Measurements from ENCODE around the gene RASGRP4. TPM values are rescaled to one million over a fixed set of nuclear protein-coding genes. Genes with fewer than 3 reads are reported as not detected.

The RASGRP4 gene
- total and polyA plus RNA-seq, 10 of the 15 experiments (the other 5 are each of a cell fraction or from before 2014, with no cell fraction given): 0.24 to 7.4 (median 3.3) TPM

DNA sequence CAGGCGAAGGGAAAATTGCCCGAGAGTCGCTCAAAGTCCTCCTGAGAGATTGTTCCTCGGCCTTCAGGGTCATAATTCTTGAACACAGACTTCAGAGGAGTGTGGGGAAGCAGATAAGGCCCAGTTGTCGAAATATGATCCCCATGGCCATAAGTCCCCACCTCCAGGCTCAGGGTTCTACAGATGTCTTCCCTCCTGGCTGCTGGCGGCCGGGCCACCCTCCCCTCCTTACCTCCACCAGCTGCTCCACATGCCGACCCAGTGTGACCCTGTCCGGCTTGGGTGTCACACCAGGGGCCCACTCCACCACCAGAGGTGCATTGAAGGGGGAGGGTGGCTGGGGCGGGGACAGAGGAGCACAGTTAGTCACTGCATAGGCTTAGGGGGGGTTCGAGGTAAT is 13.1 kb downstream of the RASGRP4 start:
- BruUV-seq (replicated peaks): no TSS peak
- Histone ChIP-seq H3K36me3 (ENCODE audit: control insufficient read depth in 2 of 2, insufficient read depth in 2 of 2, low read length in 1 of 2) (no peaks in the 10 kb centered on the region), H3K4me3 (no peak overlapping the region), H3K9me3 (replicated peaks; ENCODE audit: control insufficient read depth, insufficient read depth, low read length) (no peaks in the 10 kb centered on the region), H3K4me1 (ENCODE audit: control insufficient read depth, insufficient read depth, low read length) (peaks cover 7% of the 10 kb centered on the region), H3K27ac (ENCODE audit: control insufficient read depth, insufficient read depth) (no peak overlapping the region), H4K20me1 (ENCODE audit: control insufficient read depth, insufficient read depth) (no peaks in the 10 kb centered on the region), H2AFZ (ENCODE audit: control insufficient read depth, low read depth, low read length) (no peak overlapping the region), H3K4me2 (ENCODE audit: control insufficient read depth, insufficient read depth) (no peak overlapping the region), H3K9ac (ENCODE audit: control insufficient read depth, insufficient read depth, low read length) (no peak overlapping the region), H3K27me3 (replicated peaks in 1 of 2; ENCODE audit: control insufficient read depth in 2 of 2, insufficient read depth in 2 of 2, low read length in 1 of 2) (no peaks in the 10 kb centered on the region), H3K79me2 (ENCODE audit: control insufficient read depth, insufficient read depth, low read length) (no peaks in the 10 kb centered on the region)
- ChIA-PET POLR2A (no interaction called here), CTCF (interaction anchor here (0.6 to 1.9 kb wide), 2 partner anchors 10 to 353 kb away, joined by 4 to 7 read pairs; partner anchors contain the start of gene FAM98C), RAD21 (ENCODE audit: unreplicated experiment) (interaction anchor here (0.6 to 1.8 kb wide), 2 partner anchors 10 to 14 kb away, joined by 3 to 8 read pairs; partner anchors contain the start of gene FAM98C), SMC1A (ENCODE audit: uncharacterized antibody, unreplicated experiment) (no interaction called here)
- DNase-seq (ENCODE audit: low read depth, low spot score) (no peak), FAIRE-seq (no peak), ATAC-seq (no peak)
- TF ChIP-seq TARDBP (IDR thresholded peaks at IDR 0.05; ENCODE audit: borderline replicate concordance): no peak
- TF ChIP-seq CHD2 (IDR thresholded peaks at IDR 0.05; ENCODE audit: borderline replicate concordance, low read depth, low read length): no peak
- TF ChIP-seq EED (IDR thresholded peaks at IDR 0.05; ENCODE audit: low read depth): no peak
- no peak for TF ChIP-seq RBBP5 (conservative IDR thresholded peaks at IDR 0.05)
- TF ChIP-seq IRF4 (IDR thresholded peaks at IDR 0.05; ENCODE audit: low read depth, low read length): no peak
- no peak for TF ChIP-seq ZZZ3 (IDR thresholded peaks at IDR 0.05; ENCODE audit: control insufficient read depth, insufficient read length, low read depth)
- TF ChIP-seq, protein P1, sequence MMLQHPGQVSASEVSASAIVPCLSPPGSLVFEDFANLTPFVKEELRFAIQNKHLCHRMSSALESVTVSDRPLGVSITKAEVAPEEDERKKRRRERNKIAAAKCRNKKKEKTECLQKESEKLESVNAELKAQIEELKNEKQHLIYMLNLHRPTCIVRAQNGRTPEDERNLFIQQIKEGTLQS (IDR thresholded peaks at IDR 0.05; ENCODE audit: borderline replicate concordance, extremely low read depth, low read depth, low read length): no peak
- TF ChIP-seq STAT1 (conservative IDR thresholded peaks at IDR 0.05): no peak
- no peak for TF ChIP-seq RFX5 (IDR thresholded peaks at IDR 0.05; ENCODE audit: low read depth, low read length)
- TF ChIP-seq NR2C2 (IDR thresholded peaks at IDR 0.05; ENCODE audit: borderline replicate concordance, control insufficient read depth, insufficient read length, low read depth): no peak
- no peak for TF ChIP-seq KAT2A (conservative IDR thresholded peaks at IDR 0.05; ENCODE audit: control insufficient read depth, low read depth, low read length)
- TF ChIP-seq POLR2AphosphoS2 (IDR thresholded peaks at IDR 0.05; ENCODE audit: low read depth, low read length): no peak
- WGBS (ENCODE audit: insufficient coverage, insufficient replicate concordance, low lambda C conversion rate, missing lambda C conversion rate): 65% methylated on average over 11 of the region's 11 CpGs
- intact Hi-C loops (cut with micrococcal nuclease; ENCODE audit: unreplicated experiment): no loop called here
- in situ Hi-C loops (cut with MboI): loop anchor here (25.0 kb wide), 1 partner anchor 224 kb away; the partner anchor contains the start of gene ACTN4

Measured in GM12878 (cell line).